GM19043 (cell line): ENCODE measurements around the gene DPEP3.
A peak's percentile ranks its signal among the peaks of the same experiment; 100 is the strongest.
"Not testable (repeated sequence)": the region's sequence is repeated elsewhere in the genome, so short reads cannot be mapped to it uniquely, and the experiment has no call there.

Experiments used
- ATAC-seq: cut with Tn5 transposase; IDR thresholded peaks from one replicate; pipeline ENCODE4 v1.9.1; 2021; ENCODE audit warnings: low read depth; ENCODE audit not compliant: unreplicated experiment

Gene DPEP3

GRCh38 chr16:67946966-67947558, 33.2 kb downstream of the DPEP3 start:
- no peak for ATAC-seq

DNA sequence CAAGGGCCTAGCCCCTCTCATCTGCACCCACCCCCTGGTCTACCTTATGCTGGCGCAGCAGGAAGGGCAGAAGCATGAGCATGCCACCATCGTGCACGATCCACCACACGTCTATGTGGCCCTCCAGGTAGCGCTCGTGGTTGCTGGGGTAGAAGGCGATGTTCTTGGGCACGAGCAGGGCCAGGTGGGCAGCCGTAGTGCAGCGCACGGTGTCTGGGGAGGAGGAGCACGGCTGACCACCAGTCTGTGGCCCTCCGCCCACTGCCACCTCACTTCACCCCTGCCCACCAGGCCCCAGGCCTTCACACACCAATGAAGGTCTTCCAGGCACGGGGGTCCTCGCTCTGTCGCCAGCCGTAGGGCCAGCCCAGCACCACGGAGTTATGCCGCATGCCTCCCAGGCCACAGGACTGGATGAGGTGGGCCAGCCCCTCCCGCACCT, 34.1 kb downstream of the DPEP3 start:
- no peak for ATAC-seq

DNA sequence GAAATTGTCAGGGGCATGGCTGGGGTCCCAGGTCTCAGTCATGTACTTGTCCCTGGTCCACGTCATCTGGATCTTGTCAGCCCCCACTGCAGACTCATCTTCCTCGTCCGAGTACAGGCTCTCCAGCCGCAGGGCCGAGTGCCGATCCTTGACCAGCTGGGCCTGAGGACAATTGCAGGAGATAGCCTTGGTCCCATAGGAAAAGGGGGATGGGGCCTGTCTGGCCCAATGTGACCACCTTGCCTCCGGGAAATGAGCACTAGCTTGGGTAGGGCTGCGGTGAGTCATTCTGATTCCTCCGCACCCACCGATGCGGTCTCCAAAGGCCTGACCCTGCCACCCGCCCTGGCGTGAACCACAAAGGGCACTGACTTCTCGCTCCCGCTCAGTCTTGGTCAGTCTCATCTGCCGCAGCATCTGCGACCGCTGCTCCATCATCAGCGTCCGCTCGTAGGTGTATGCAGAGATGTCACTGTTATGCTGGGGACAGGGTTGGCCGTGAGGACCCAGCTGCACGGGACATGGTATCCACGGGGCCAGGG, 34.8 kb downstream of the DPEP3 start:
- no peak for ATAC-seq

GRCh38 chr16:67944690-67945391, 35.5 kb downstream of the DPEP3 start:
- no peak for ATAC-seq

- ATAC-seq = no peak
These were observed 36.4 kb downstream of the DPEP3 start, which contains the start of gene LCAT for GRCh38 chr16:67943619-67944504. TSS of gene LCAT (minus strand) at chr16:67944120. CDS start at chr16:67944101, 19 bp downstream.

DNA sequence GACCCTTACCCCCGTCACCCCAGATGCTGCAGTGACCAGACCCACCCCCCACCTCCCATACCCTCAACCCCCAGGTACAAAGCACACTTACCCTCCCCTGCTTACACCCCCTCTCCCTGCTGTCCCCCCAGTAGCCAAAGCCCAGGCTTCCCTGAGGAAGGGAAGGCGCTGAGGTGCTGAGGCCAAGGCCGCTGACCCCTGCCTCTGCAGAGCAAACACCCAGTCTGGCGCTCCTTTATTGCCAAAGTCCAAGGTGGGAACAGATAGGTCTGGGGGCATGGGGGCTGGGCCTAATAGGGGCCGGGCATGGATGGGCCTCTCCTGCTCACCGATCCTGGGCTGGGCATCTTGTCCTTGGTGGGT, 37.1 kb downstream of the DPEP3 start:
- no peak for ATAC-seq

DNA sequence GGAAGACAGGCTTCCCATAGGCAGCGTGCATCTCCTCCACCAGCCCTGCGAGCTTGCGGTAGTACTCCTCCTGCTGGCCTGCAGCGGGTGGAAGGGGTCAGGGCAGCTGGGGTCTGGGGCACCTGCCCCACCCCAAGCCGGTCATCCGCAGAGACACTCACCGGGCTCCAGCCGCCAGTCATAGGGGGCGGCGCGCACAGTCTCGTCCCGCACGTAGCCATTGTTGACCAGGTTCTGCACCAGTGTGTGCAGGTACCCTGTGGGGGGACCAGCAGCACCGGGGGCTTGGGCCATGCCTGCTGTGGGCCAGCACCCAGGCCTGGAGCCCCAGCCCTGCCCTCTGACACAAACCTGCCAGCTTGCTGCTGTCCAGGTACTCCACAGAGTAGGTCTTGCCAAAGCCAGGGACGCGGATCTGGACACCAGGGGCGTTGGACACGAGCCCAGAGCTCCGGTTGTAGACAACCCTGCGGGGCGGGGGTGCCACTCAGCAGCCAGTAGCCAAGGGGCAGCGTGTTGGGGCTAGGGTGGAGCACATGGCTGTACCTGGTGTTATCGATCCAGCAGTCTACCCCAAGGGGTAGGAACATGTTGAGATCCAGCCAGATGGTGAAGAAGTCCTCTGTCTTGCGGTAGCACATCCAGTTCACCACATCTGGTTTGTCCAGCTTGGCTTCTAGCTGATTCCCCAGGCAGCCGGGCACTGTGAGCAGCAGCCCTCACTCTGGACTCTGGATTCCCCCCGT, 37.6 kb downstream of the DPEP3 start:
- ATAC-seq = no peak

DNA sequence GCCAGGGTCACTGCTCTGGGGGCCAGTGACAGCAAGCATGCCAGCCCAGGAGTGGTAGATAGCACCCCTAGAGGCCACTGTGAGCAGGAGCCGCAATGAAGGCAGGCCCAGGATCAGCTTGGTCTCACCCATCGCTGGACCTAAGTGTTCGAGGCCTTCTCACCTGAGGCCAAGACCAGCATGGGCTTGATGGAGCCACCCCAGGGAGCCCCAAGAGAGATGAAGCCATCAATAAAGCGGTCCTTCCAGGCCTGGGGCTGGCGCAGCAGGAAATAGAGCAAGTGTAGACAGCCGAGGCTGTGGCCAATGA, 38.1 kb downstream of the DPEP3 start:
- no peak for ATAC-seq

- no peak for ATAC-seq
These were observed 38.7 kb downstream of the DPEP3 start for GRCh38 chr16:67941469-67942199.

DNA sequence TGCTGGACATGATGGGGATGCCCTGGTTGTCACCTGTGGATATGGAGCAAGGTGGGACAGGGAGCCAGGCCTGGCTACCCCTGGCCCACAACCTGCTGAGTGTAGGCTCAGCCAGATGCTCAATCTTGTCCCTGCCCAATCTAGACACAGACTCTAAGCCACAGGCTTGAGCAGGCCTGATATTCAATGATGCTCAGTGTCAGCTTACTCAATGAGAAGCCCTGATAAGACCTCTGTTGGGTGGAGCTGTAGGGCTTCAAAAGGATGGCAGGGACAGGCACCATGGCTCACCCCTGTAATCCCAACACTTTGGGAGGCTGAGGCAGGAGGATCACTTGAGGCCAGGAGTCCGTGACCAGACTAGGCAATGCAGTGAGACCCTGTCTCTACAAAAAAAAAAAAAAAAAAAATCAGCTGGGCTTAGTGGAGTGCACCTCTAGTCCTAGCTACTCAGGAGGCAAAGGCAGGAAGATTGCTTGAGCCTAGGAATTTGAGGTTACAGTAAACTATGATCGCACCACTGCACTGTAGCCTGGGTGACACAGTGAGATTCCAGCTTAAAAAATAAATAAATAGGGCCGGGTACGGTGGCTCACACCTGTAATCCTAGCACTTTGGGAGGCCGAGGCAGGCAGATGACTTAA, 39.7 kb downstream of the DPEP3 start:
- no peak for ATAC-seq

DNA sequence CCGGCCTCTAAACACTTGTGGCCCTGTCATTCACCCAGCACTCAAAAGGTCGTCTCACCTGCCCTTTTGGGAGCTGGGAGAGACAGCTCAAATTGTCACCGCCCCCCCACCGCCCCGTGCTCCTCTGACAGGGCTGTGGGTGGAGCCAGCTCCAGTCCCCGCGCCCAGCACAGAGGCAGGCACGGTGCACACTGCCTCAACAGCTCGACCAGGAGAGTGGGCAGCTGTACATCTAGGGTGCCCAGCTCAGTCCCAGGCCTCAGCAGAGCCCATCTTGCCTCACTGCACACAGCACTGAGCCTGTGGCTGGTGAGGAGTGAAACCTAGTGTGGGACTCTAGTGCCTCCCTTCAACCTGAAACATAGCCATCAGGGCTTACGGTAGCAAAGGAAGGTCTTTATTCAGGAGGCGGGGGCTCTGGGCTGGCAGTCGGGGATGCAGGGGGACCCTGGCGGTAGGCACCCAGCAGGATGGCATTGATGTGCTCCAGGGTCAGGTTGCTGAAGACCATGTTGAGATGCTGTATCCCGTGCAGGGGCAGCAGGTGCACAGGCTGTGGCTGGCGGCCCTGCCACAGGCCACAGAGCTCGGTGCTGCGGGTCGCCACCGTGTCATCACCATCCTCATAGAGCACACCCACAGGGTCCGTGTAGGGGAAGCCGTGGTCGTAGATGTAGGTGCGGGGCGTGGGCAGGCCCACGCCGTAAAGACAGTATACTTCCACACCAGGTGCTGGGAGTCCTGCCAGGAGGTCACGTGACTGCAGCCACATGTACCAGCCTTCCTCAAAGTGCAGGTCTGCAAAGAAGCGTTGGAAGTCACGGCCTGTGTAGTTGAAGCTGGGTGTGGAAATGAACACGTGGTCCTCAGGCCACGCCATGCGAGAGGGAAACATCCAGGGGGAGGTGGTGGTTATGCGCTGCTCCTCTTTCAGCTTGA, 40.5 kb downstream of the DPEP3 start:
- ATAC-seq = no peak

DNA sequence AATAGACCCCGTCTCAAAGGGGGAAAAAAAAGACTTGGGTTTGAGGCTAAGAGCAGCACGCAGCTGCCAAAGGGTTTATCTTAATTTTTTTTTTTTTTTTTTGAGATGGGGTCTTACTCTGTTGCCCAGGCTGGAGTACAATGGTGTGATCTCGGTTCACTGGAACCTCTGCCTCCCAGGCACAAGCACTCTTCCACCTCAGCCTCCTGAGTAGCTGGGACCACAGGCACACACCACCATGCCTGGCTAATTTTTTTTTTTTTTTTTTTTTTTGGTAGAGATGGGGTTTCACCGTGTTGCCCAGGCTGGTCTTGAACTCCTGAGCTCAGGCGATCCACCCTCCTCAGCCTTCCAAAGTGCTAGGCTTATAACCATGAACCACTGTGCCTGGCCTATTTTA, 42.6 kb downstream of the DPEP3 start:
- not testable (repeated sequence) for ATAC-seq

GRCh38 chr16:67936880-67937605, 43.3 kb downstream of the DPEP3 start:
- no peak for ATAC-seq

- peak; percentile 56 for ATAC-seq
These were observed 44.0 kb downstream of the DPEP3 start, which contains the start of gene PSMB10 for GRCh38 chr16:67936124-67936879. TSS of gene PSMB10 (minus strand) at chr16:67936850. CDS start at chr16:67936749, 101 bp downstream.

GRCh38 chr16:67935402-67936123, 44.7 kb downstream of the DPEP3 start:
- ATAC-seq = peak; percentile 84

- no peak for ATAC-seq
These were observed 45.2 kb downstream of the DPEP3 start for GRCh38 chr16:67935101-67935401.
